T follicular helper cell (primary cell): ENCODE data around the gene IGFBP6.
A peak's percentile ranks its signal among the peaks of the same experiment; 100 is the strongest.

ENCODE experiments used
- DNase-seq: peaks from one replicate; pipeline ENCODE4 v3.0.0-alpha.2; 2020; ENCODE audit warnings: low read depth
- total RNA-seq, 2 experiments: gene quantifications; one replicate each; lab custom pipeline; 2026; lab: John Stamatoyannopoulos, UW

The IGFBP6 gene
- 0.60 to 0.78 reads per million in 2 experiments for total RNA-seq

GRCh38 chr12:53097564-53098353 lies at the start of gene IGFBP6:
IGFBP6 (plus strand) TSS chr12:53097667; CDS start chr12:53097718, 51 bp downstream.
- DNase-seq: peak; percentile 19

GRCh38 chr12:53048033-53048779 lies 49.3 kb upstream of the IGFBP6 start:
- DNase-seq: no peak

GRCh38 chr12:53048780-53049401 lies 48.6 kb upstream of the IGFBP6 start:
- no peak for DNase-seq

- DNase-seq: no peak
These were observed 47.7 kb upstream of the IGFBP6 start, which contains the start of gene TNS2 for GRCh38 chr12:53049571-53050318. TNS2 (plus strand) TSS chr12:53050065; CDS start chr12:53050186, 121 bp downstream.

GRCh38 chr12:53050426-53051057 lies 46.9 kb upstream of the IGFBP6 start:
- no peak for DNase-seq

- no peak for DNase-seq
These were observed 46.2 kb upstream of the IGFBP6 start for GRCh38 chr12:53051058-53051880.

GRCh38 chr12:53051881-53052412 lies 45.5 kb upstream of the IGFBP6 start:
- DNase-seq: no peak

GRCh38 chr12:53052419-53053217 lies 44.8 kb upstream of the IGFBP6 start:
- DNase-seq: no peak

- DNase-seq: peak; percentile 52
These were observed 44.0 kb upstream of the IGFBP6 start for GRCh38 chr12:53053218-53054111.

GRCh38 chr12:53054112-53054878 lies 43.2 kb upstream of the IGFBP6 start:
- peak; percentile 93 for DNase-seq

- no peak for DNase-seq
These were observed 41.8 kb upstream of the IGFBP6 start for GRCh38 chr12:53055471-53056266.

- DNase-seq: no peak
These were observed 41.2 kb upstream of the IGFBP6 start for GRCh38 chr12:53056296-53056695.

GRCh38 chr12:53056901-53057300 lies 40.6 kb upstream of the IGFBP6 start:
- no peak for DNase-seq

GRCh38 chr12:53057816-53058500 lies 39.5 kb upstream of the IGFBP6 start:
- DNase-seq: no peak

- DNase-seq: no peak
These were observed 38.6 kb upstream of the IGFBP6 start for GRCh38 chr12:53058674-53059433.
